Motor neuron (in vitro differentiated cells): ENCODE measurements around the gene SERPINE2. TPM values are rescaled to one million over a fixed set of nuclear protein-coding genes. Genes with fewer than 3 reads are reported as not detected.
A peak's percentile ranks its signal among the peaks of the same experiment; 100 is the strongest.

Experiments
- ATAC-seq, 8 experiments: fragments of 200-7000 bp; cut with Tn5 transposase; replicated peaks in 6 of 8; 2 replicates each; pipeline ENCODE4 v1.8.0; 2021; ENCODE audit warnings: mild to moderate bottlenecking in 8 of 8, moderate library complexity in 8 of 8
- H3K27ac ChIP-seq, 2 donors: fragments of 250-450 bp; sonication (Bioruptor Pico); 2 replicates each; pipeline ENCODE4 v1.9.0; 2021; ENCODE audit warnings: antibody characterized with exemption in 2 of 2, mild to moderate bottlenecking in 2 of 2, moderate library complexity in 1 of 2
- H3K4me1 ChIP-seq, 2 donors: fragments of 250-450 bp; sonication (Bioruptor Pico); replicated peaks in 1 of 2; 2 replicates each; pipeline ENCODE4 v1.6.1; 2021; ENCODE audit warnings: antibody characterized with exemption in 2 of 2, mild to moderate bottlenecking in 2 of 2, moderate library complexity in 1 of 2
- H3K4me3 ChIP-seq, 5 donors: fragments of 250-450 bp; sonication (Bioruptor Pico); 2 replicates each; pipeline ENCODE4 v1.9.0; 2021; ENCODE audit warnings: antibody characterized with exemption in 5 of 5, mild to moderate bottlenecking in 5 of 5, moderate library complexity in 4 of 5
- WGBS, 10 experiments: fragments of 450-650 bp; shearing (Covaris generic); methylation state at CpG; one replicate each; pipeline ENCODE4 v1.0.0; 2022; 5-methylcytosine and 5-hydroxymethylcytosine counted together
- in situ Hi-C, 9 experiments: fragments of 400-800 bp; cut with MboI; loops; one replicate each; pipeline ENCODE4 v1.15.0; 2021; ENCODE audit warnings: low sequenced_read_pairs in 9 of 9, low pct_unique_long_range_greater_than_20kb in 2 of 9; ENCODE audit not compliant: unreplicated experiment in 9 of 9
- total RNA-seq, 8 experiments: library from RNA; unstranded; fragments of 300-600 nt; gene quantifications; 2 replicates each; pipeline versions ENCODE4 v1.2.3 to v1.2.4, GENCODE V29; 2022

SERPINE2 gene
- total RNA-seq, 8 experiments from 2014 or later, result 11.9 to 271 (median 53.6) TPM

DNA sequence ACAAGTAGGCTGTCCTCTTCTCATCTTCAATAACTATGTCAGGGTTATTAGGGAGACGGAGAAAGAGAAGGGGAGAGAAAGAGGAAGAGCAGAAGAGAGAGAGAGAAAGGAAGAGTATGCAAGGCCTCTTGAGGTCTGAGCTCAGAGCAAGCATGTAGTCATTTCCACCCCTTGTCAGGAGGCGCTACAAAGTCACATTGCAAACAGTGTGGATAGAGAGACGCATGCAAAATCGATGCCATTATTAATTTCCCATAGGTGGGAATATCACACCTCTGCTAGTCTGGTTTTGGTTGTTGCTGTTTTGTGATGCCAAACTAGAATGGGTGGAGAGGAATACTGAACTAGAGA, 24.2 kb upstream of the SERPINE2 start:
- 75 to 97% (median 87%) methylated on average over 1 to 4 of the region's 4 CpGs; no CpG with 5 or more reads in 1 of the 10 experiments for WGBS, 10 experiments
- in situ Hi-C loops, result no loop called here
- Histone ChIP-seq H3K4me3 (no peak overlapping the region), H3K4me1 (no peaks in the 10 kb centered on the region), H3K27ac (no peak overlapping the region)
- no peak for ATAC-seq

DNA sequence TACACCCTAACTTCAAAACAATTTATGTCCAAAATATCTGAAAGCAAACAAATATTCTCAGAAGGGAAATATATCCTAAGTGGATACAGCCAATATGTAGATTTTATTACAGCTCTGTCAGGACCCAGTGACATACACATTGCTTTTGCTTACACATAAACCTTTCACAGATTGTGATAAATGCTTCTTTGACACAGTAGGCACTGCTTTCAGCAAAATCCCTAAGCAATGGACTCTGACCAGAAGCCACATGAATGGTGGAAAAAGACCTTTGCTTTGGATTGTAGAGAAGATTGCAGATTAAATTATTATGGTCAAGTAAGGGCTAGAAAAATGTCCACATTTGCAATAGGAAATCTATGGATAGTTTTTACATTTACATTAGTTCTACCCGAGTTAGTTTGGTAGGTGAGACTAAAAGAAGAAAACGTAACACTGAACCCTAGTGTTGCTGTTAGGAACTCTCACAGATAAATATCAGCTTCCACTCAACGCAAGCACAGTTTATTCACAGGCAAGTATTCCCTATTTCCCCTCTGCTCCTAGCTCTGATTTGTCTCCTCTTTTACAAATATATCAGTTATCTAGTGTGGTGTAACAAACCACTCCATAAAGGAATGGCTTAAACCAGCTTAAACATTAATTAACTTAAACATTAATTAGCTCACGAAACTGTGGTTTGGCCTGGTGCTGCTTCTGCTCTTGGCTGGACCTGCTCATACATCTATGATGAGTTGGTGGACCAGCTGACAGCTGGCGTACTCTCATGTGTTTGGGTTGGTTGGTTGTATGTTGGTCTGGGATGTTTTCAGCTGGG, 23.6 kb upstream of the SERPINE2 start:
- in situ Hi-C loops, result no loop called here
- Histone ChIP-seq H3K4me3 (no peak overlapping the region), H3K27ac (no peak overlapping the region), H3K4me1 (no peaks in the 10 kb centered on the region)
- 26 to 90% (median 83%) methylated on average over 1 to 5 of the region's 5 CpGs for WGBS, 10 experiments
- ATAC-seq, result peak in 3 of 8 experiments; percentile 30 to 69 (median 43)

DNA sequence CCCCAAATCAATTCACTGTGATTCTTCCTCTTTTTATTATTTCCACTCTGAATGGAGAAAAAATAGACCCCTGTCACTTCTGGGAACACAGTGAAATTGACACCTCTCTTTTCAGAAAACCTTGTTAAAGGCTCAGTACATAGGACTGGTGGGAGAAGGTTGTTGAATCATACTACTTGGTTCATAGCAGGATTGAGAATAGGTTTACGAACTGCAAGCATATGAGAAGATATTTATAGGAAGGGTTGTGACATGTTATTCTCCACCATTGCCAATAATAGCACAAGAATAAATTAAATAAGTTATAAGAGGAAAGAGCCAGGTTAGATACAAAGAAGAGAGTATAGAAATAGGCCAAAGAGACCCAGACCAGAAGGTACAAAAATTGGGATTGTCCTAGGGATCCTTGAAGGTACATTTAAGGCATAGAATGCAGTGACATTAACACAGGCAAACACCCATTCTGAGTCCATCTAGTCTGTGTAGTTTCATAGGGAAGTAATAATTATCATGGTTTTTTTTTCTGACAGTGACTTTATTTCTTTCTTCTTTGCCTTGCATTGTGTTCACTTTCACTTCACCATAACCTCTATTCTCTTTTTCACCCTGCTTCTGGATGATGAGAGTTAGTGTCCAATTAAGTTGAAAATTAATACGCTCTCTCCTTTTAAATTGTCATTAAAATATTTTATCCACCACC, 21.8 kb upstream of the SERPINE2 start:
- WGBS, 10 experiments, result 63 to 100% (median 83%) methylated on average over 1 to 2 of the region's 2 CpGs
- H3K4me3 ChIP-seq, result no peak overlapping the region
- in situ Hi-C loops, result no loop called here

GRCh38 chr2:224059178-224059577, 20.1 kb upstream of the SERPINE2 start:
- in situ Hi-C loops, result no loop called here
- no peak for ATAC-seq
- Histone ChIP-seq H3K27ac (no peak overlapping the region), H3K4me1 (no peaks in the 10 kb centered on the region), H3K4me3 (no peak overlapping the region)
- 50 to 88% (median 83%) methylated on average over 1 of the region's 1 CpG; no CpG with 5 or more reads in 7 of the 10 experiments for WGBS, 10 experiments

More for the DNA sequence above, 21.8 kb upstream of the SERPINE2 start:
- no peak overlapping the region for H3K27ac ChIP-seq
- peak in 1 of 8 experiments; percentile 37 for ATAC-seq
- no peaks in the 10 kb centered on the region for H3K4me1 ChIP-seq

GRCh38 chr2:224058048-224058775, 19.1 kb upstream of the SERPINE2 start:
- Histone ChIP-seq H3K4me1 (no peaks in the 10 kb centered on the region), H3K4me3 (no peak overlapping the region), H3K27ac (no peak overlapping the region)
- in situ Hi-C loops, result no loop called here
- no peak for ATAC-seq
- 43 to 71% (median 60%) methylated on average over 1 to 2 of the region's 2 CpGs; no CpG with 5 or more reads in 3 of the 10 experiments for WGBS, 10 experiments

- ATAC-seq, result no peak
Observed at GRCh38 chr2:224056889-224057288, 17.8 kb upstream of the SERPINE2 start.

GRCh38 chr2:224055101-224055500, 16.0 kb upstream of the SERPINE2 start:
- in situ Hi-C loops, result no loop called here
- no peak for ATAC-seq
- H3K4me3 ChIP-seq, result no peak overlapping the region
- WGBS, 10 experiments, result 33 to 100% (median 84%) methylated on average over 1 to 3 of the region's 3 CpGs; no CpG with 5 or more reads in 2 of the 10 experiments
- no peak overlapping the region for H3K27ac ChIP-seq
- H3K4me1 ChIP-seq, result no peaks in the 10 kb centered on the region

More at GRCh38 chr2:224056889-224057288, 17.8 kb upstream of the SERPINE2 start:
- Histone ChIP-seq H3K4me1 (no peaks in the 10 kb centered on the region), H3K27ac (no peak overlapping the region), H3K4me3 (no peak overlapping the region)
- in situ Hi-C loops, result no loop called here
- 40 to 100% (median 100%) methylated on average over 1 of the region's 1 CpG; no CpG with 5 or more reads in 4 of the 10 experiments for WGBS, 10 experiments

DNA sequence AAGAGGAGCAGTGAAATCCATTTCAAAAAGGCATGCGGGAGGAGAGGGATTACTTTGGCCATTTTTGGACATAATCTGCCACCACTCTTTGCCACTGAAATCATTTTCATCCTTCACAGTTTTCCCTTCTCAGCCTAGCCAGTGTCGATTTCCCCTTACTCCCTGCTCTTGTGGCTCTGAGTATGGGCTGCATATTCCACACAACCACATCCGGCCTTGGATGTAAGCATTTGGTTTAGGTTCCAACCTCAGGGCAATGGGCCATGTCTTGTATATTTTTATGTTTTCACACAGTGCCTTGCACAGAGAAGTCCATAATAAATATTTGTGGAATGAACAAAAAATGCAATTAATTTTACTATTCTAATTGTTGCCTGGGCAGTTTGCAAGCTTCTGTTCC, 7.7 kb upstream of the SERPINE2 start:
- ATAC-seq, result no peak

DNA sequence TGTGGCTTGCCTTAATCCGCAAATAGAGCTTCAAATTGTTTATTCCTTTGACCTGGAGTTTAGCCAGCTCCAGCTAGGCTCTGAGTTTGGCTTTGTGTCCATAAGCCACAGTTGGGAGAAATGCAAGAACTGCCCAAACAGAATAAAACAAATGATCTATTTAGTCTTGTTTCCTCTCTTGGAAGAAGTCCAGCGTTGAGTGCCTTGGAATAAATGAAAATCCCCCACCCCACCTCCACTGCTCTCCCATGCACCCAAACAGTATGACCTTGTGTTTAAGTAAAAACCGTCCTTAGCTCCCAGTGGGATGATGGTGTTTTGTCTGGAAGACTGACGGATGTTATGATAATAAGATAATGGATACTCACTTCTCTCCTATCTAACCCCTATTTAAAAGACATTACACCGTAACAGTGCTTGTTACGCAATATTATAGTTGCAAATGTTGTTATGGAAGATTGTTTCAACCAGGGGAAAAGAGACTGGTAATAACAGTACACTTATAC, 3.2 kb upstream of the SERPINE2 start:
- Histone ChIP-seq H3K27ac (no peak overlapping the region), H3K4me1 (peaks cover 6 to 11% of the 10 kb centered on the region in 2 donors), H3K4me3 (no peak overlapping the region)
- ATAC-seq, result no peak
- WGBS, 10 experiments, result 51 to 89% (median 83%) methylated on average over 2 to 6 of the region's 6 CpGs; no CpG with 5 or more reads in 1 of the 10 experiments
- in situ Hi-C loops, result no loop called here

More for the DNA sequence above, 7.7 kb upstream of the SERPINE2 start:
- no peaks in the 10 kb centered on the region for H3K4me1 ChIP-seq
- 32 to 89% (median 83%) methylated on average over 1 to 3 of the region's 3 CpGs; no CpG with 5 or more reads in 5 of the 10 experiments for WGBS, 10 experiments
- H3K27ac ChIP-seq, result no peak overlapping the region
- in situ Hi-C loops, result no loop called here
- H3K4me3 ChIP-seq, result no peak overlapping the region

GRCh38 chr2:224041554-224041953, 2.5 kb upstream of the SERPINE2 start:
- H3K4me1 ChIP-seq, result peaks cover 6 to 11% of the 10 kb centered on the region in 2 donors
- H3K27ac ChIP-seq, result no peak overlapping the region
- in situ Hi-C loops, result no loop called here
- no peak overlapping the region for H3K4me3 ChIP-seq
- no peak for ATAC-seq
- WGBS, 10 experiments, result 59 to 100% (median 81%) methylated on average over 2 to 6 of the region's 6 CpGs

GRCh38 chr2:224040753-224041152, 1.7 kb upstream of the SERPINE2 start:
- peaks cover 6 to 11% of the 10 kb centered on the region in 2 donors for H3K4me1 ChIP-seq
- WGBS, 10 experiments, result 17 to 100% (median 67%) methylated on average over 1 to 3 of the region's 3 CpGs; no CpG with 5 or more reads in 1 of the 10 experiments
- H3K4me3 ChIP-seq, result no peak overlapping the region
- ATAC-seq, result no peak
- in situ Hi-C loops, result no loop called here
- H3K27ac ChIP-seq, result no peak overlapping the region

DNA sequence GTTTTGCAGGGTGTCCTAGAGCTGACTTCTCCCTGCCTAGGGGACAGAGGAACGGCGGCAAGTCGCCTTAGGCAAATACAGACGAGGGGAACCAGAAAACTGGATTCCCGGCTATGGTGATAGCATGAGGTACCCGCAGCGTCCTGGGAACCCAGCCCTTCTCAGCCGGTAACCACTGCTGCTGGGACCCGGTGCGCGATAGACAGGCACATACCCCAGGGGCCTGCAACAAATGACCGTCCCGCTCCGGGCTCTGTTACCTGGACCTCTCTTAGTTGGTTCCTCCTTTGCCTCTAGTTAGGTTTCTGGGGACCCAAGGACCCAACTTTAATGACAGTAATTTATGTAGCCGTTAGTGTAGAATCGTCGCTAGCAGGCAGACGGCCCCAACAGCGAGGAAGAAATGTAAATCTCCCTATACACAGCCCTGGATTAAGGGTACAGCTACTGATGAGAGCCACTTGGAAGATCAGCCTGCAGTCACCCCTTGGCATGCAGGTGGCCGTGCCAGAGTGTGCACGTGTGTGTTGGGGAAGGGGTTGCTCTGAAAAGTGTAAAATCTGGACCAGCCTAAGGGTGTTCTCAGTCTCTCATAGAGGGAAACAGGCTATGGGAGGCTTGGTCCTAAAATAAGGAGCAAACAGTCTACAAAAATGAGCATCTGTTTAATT, 819 bp upstream of the SERPINE2 start:
- H3K4me1 ChIP-seq, result peaks cover 6 to 11% of the 10 kb centered on the region in 2 donors
- H3K4me3 ChIP-seq, result peak overlapping the region; percentile 54 to 91 (median 62)
- WGBS, 10 experiments, result 0 to 63% (median 12%) methylated on average over 1 to 16 of the region's 21 CpGs; no CpG with 5 or more reads in 1 of the 10 experiments
- peak in 7 of 8 experiments; percentile 6 to 52 (median 45) for ATAC-seq
- in situ Hi-C loops, result no loop called here
- H3K27ac ChIP-seq, result peak overlapping the region; percentile 35 to 70
